ENCODE results near the gene PCMTD2. TPM values are rescaled to one million over a fixed set of nuclear protein-coding genes. Genes with fewer than 3 reads are reported as not detected.

The PCMTD2 gene
- total and polyA plus RNA-seq, 10 of the 15 experiments (the other 5 are each of a cell fraction or from before 2014, with no cell fraction given), result 6.8 to 36.8 (median 16.5) TPM

DNA sequence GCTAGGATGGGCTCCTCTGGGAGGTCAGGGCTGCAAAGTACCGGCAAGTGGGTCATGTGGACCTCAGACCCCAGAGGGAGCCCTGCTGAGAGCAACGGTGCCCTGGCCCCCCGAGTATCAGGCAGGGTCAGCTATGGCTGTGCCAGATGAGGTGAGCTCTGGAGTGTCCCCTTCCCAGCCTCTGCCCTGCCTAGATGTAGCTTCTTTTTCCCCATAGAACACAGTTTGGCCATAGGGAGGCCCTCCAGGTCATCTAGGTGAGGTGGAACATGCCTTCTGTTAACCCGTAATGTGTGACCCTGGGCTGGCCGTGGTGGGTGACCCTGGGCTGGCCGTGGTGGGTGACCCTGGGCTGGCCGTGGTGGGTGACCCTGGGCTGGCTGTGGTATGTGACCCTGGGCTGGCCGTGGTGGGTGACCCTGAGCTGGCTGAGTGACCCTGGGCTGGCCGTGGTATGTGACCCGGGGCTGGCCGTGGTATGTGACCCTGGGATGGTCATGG lies 21.2 kb upstream of the PCMTD2 start:
- peaks cover 9% of the 10 kb centered on the region for H3K4me1 ChIP-seq (ENCODE audit: control insufficient read depth, insufficient read depth, low read length)
- WGBS (ENCODE audit: insufficient coverage, insufficient replicate concordance, low lambda C conversion rate, missing lambda C conversion rate), result 49% methylated on average over 11 of the region's 11 CpGs
- no peak overlapping the region for H3K27ac ChIP-seq (ENCODE audit: control insufficient read depth, insufficient read depth)
- no peak overlapping the region for H3K4me2 ChIP-seq (ENCODE audit: control insufficient read depth, insufficient read depth)
- DNase-seq (ENCODE audit: low read depth, low spot score), result no peak
- no peak for TF ChIP-seq SMARCA5 (IDR thresholded peaks at IDR 0.05)
- no peak for TF ChIP-seq SMAD1 (IDR thresholded peaks at IDR 0.05; ENCODE audit: low read depth, partially characterized antibody)
- TF ChIP-seq EP300 (IDR thresholded peaks at IDR 0.05; ENCODE audit: borderline replicate concordance in 1 of 2, control insufficient read depth in 1 of 2, low read depth in 2 of 2, low read length in 2 of 2), result no peak
- TF ChIP-seq MAX (IDR thresholded peaks at IDR 0.05; ENCODE audit: low read depth, low read length), result no peak
- no peak for TF ChIP-seq ATF3 (IDR thresholded peaks at IDR 0.05; ENCODE audit: borderline replicate concordance, extremely low read depth, low read depth, low read length)
- TF ChIP-seq CHD4 (IDR thresholded peaks at IDR 0.05), result no peak
- TF ChIP-seq BMI1 (IDR thresholded peaks at IDR 0.05; ENCODE audit: borderline replicate concordance), result no peak
- no peak for TF ChIP-seq KDM1A (IDR thresholded peaks at IDR 0.05; ENCODE audit: borderline replicate concordance)
- TF ChIP-seq, protein P1, sequence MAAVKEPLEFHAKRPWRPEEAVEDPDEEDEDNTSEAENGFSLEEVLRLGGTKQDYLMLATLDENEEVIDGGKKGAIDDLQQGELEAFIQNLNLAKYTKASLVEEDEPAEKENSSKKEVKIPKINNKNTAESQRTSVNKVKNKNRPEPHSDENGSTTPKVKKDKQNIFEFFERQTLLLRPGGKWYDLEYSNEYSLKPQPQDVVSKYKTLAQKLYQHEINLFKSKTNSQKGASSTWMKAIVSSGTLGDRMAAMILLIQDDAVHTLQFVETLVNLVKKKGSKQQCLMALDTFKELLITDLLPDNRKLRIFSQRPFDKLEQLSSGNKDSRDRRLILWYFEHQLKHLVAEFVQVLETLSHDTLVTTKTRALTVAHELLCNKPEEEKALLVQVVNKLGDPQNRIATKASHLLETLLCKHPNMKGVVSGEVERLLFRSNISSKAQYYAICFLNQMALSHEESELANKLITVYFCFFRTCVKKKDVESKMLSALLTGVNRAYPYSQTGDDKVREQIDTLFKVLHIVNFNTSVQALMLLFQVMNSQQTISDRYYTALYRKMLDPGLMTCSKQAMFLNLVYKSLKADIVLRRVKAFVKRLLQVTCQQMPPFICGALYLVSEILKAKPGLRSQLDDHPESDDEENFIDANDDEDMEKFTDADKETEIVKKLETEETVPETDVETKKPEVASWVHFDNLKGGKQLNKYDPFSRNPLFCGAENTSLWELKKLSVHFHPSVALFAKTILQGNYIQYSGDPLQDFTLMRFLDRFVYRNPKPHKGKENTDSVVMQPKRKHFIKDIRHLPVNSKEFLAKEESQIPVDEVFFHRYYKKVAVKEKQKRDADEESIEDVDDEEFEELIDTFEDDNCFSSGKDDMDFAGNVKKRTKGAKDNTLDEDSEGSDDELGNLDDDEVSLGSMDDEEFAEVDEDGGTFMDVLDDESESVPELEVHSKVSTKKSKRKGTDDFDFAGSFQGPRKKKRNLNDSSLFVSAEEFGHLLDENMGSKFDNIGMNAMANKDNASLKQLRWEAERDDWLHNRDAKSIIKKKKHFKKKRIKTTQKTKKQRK (IDR thresholded peaks at IDR 0.05; ENCODE audit: low read depth, low read length), result no peak
- TF ChIP-seq NR2C1 (IDR thresholded peaks at IDR 0.05), result no peak
- TF ChIP-seq SPI1 (IDR thresholded peaks at IDR 0.05; ENCODE audit: borderline replicate concordance, insufficient read depth, low read depth, low read length), result no peak
- no peak for TF ChIP-seq ZNF622 (IDR thresholded peaks at IDR 0.05)
- no peak for TF ChIP-seq BCL3 (IDR thresholded peaks at IDR 0.05; ENCODE audit: borderline replicate concordance, insufficient read depth, low read depth, low read length, poor library complexity, severe bottlenecking)
- no peak for TF ChIP-seq NFXL1 (IDR thresholded peaks at IDR 0.05; ENCODE audit: borderline replicate concordance)
- no peaks in the 10 kb centered on the region for H3K27me3 ChIP-seq (replicated peaks in 1 of 2; ENCODE audit: control insufficient read depth in 2 of 2, insufficient read depth in 2 of 2, low read length in 1 of 2)
- H4K20me1 ChIP-seq (ENCODE audit: control insufficient read depth, insufficient read depth), result no peaks in the 10 kb centered on the region
- intact Hi-C loops (cut with micrococcal nuclease; ENCODE audit: unreplicated experiment) (no loop called here), in situ Hi-C loops (cut with MboI) (no loop called here)
- H3K9me3 ChIP-seq (replicated peaks; ENCODE audit: control insufficient read depth, insufficient read depth, low read length), result no peaks in the 10 kb centered on the region
- RAD21 ChIA-PET (ENCODE audit: unreplicated experiment), result no interaction called here
- ATAC-seq, result no peak
- H3K79me2 ChIP-seq (ENCODE audit: control insufficient read depth, insufficient read depth, low read length), result no peaks in the 10 kb centered on the region
- H3K4me3 ChIP-seq, result no peak overlapping the region
- SMC1A ChIA-PET (ENCODE audit: uncharacterized antibody, unreplicated experiment), result no interaction called here
- CTCF ChIA-PET, result interaction anchor here (1.0 to 1.1 kb wide), 2 partner anchors 11 to 49 kb away, joined by 3 to 4 read pairs; no protein-coding TSS in a partner anchor
- no TSS peak for BruUV-seq (replicated peaks)
- H2AFZ ChIP-seq (ENCODE audit: control insufficient read depth, low read depth, low read length), result no peak overlapping the region
- H3K36me3 ChIP-seq (ENCODE audit: control insufficient read depth in 2 of 2, insufficient read depth in 2 of 2, low read length in 1 of 2), result no peaks in the 10 kb centered on the region
- POLR2A ChIA-PET, result no interaction called here
- H3K9ac ChIP-seq (ENCODE audit: control insufficient read depth, insufficient read depth, low read length), result no peak overlapping the region
- FAIRE-seq, result no peak

All from GM12878 (cell line).